ENCODE data around the gene FLT3LG.

Gene FLT3LG

GRCh38 chr19:49534632-49535385, 60.8 kb downstream of the FLT3LG start:
- Histone ChIP-seq H3K4me3 (ENCODE audit: low read length) (no peak overlapping the region), H3K36me3 (ENCODE audit: insufficient read depth, low read length) (peaks cover 13% of the 10 kb centered on the region), H3K4me1 (ENCODE audit: insufficient read depth, low read length) (no peaks in the 10 kb centered on the region), H3K9me3 (ENCODE audit: low read length) (no peaks in the 10 kb centered on the region), H3K27me3 (ENCODE audit: insufficient read depth, low read length) (no peaks in the 10 kb centered on the region), H2AFZ (ENCODE audit: low read depth, low read length) (no peak overlapping the region)

All from neuron (in vitro differentiated cells).